GM23248 (cell line): Measurements from ENCODE around the gene MVD.

Experiments
- EZH2 ChIP-seq: fragments of 200-600 bp; sonication (generic); IDR thresholded peaks from 2 replicates; pipeline ENCODE4 v1.6.1; 2018; ENCODE audit warnings: antibody characterized with exemption, mild to moderate bottlenecking; ENCODE audit not compliant: insufficient read depth, poor library complexity, severe bottlenecking
- EZH2phosphoT487 ChIP-seq: fragments of 200-600 bp; sonication (generic); IDR thresholded peaks from 2 replicates; pipeline ENCODE4 v1.6.1; 2018; ENCODE audit warnings: antibody characterized with exemption, moderate library complexity, mild to moderate bottlenecking, low read depth; ENCODE audit not compliant: insufficient read depth

GRCh38 chr16:88687254-88687576 lies 24.3 kb upstream of the MVD start:
- TF ChIP-seq EZH2 (no peak), EZH2phosphoT487 (no peak)
